IMR-90 (cell line): ENCODE results near the gene COMMD1. TPM values are rescaled to one million over a fixed set of nuclear protein-coding genes. Genes with fewer than 3 reads are reported as not detected.

Source experiments
- ATAC-seq: fragments of 200-7000 bp; cut with Tn5 transposase; 2 replicates; pipeline ENCODE4 v1.9.1; 2020; ENCODE audit warnings: low read depth, mild to moderate bottlenecking, moderate library complexity
- BruUV-seq: library from RNA; stranded (reverse); fragments of 400-500 nt; replicated peaks from 2 replicates; lab custom pipeline; 2021; lab: Mats Ljungman, UMichigan
- CTCF ChIA-PET: fragments of 300-600 bp; formaldehyde crosslinking; extraction: SDS; loops from one replicate; lab custom pipeline; 2021; ENCODE audit warnings: antibody characterized with exemption; lab: Yijun Ruan, JAX
- POLR2A ChIA-PET: fragments of 300-600 bp; sonication (Branson Sonifier 250); formaldehyde crosslinking; loops from one replicate; lab custom pipeline; 2022; ENCODE audit warnings: antibody characterized with exemption; ENCODE audit not compliant: unreplicated experiment; lab: Charles Lee
- DNase-seq: peaks from one replicate; pipeline ENCODE4 v3.0.0; 2013
- H2AFZ ChIP-seq: replicated peaks from 2 replicates; pipeline ENCODE3; 2013; ENCODE audit warnings: low read length, mild to moderate bottlenecking; ENCODE audit not compliant: poor library complexity
- H2AK5ac ChIP-seq: 2 replicates; pipeline ENCODE4 v1.6.1; 2013; ENCODE audit warnings: low read depth, low read length, inconsistent platforms
- H2AK9ac ChIP-seq: replicated peaks from 2 replicates; pipeline ENCODE3; 2013; ENCODE audit warnings: mild to moderate bottlenecking, low read depth, low read length, moderate library complexity; ENCODE audit not compliant: poor library complexity
- H2BK120ac ChIP-seq: 2 replicates; pipeline ENCODE4 v1.6.1; 2013; ENCODE audit warnings: low read depth, low read length, inconsistent platforms
- H2BK15ac ChIP-seq: 3 replicates; pipeline ENCODE4 v1.6.1; 2013; ENCODE audit warnings: low read depth, low read length, inconsistent platforms
- H2BK20ac ChIP-seq: 2 replicates; pipeline ENCODE4 v1.6.1; 2013; ENCODE audit warnings: low read depth, mild to moderate bottlenecking, inconsistent platforms, low read length, moderate library complexity
- H2BK5ac ChIP-seq: 2 replicates; pipeline ENCODE4 v1.6.1; 2013; ENCODE audit warnings: mild to moderate bottlenecking, low read depth, low read length, inconsistent platforms; ENCODE audit not compliant: poor library complexity, severe bottlenecking
- H3K14ac ChIP-seq: replicated peaks from 2 replicates; pipeline ENCODE4 v1.6.1; 2013; ENCODE audit warnings: low read depth, low read length, inconsistent platforms
- H3K18ac ChIP-seq: 2 replicates; pipeline ENCODE4 v1.6.1; 2013; ENCODE audit warnings: low read depth, low read length, control low read depth
- H3K23ac ChIP-seq: 2 replicates; pipeline ENCODE4 v1.6.1; 2013; ENCODE audit warnings: low read depth, low read length, inconsistent platforms
- H3K27ac ChIP-seq: 2 replicates; pipeline ENCODE4 v1.5.1; 2013; ENCODE audit warnings: mild to moderate bottlenecking, control low read depth, low read length; ENCODE audit not compliant: insufficient read depth
- H3K27me3 ChIP-seq: 2 replicates; pipeline ENCODE4 v1.6.1; 2013; ENCODE audit warnings: low read length; ENCODE audit not compliant: control insufficient read depth, insufficient read depth
- H3K36me3 ChIP-seq: 2 replicates; pipeline ENCODE4 v1.6.1; 2013; ENCODE audit warnings: low read length, mixed read lengths; ENCODE audit not compliant: control insufficient read depth, insufficient read depth
- H3K4ac ChIP-seq: 2 replicates; pipeline ENCODE4 v1.6.1; 2013; ENCODE audit warnings: low read depth, low read length, inconsistent platforms
- H3K4me1 ChIP-seq: 2 replicates; pipeline ENCODE4 v1.6.1; 2013; ENCODE audit warnings: low read length, mixed read lengths; ENCODE audit not compliant: control insufficient read depth, insufficient read depth
- H3K4me2 ChIP-seq: 2 replicates; pipeline ENCODE4 v1.6.1; 2013; ENCODE audit warnings: low read depth, mild to moderate bottlenecking, control low read depth, low read length, moderate library complexity
- H3K4me3 ChIP-seq: 2 replicates; pipeline ENCODE4 v1.5.1; 2013; ENCODE audit warnings: low read depth, mild to moderate bottlenecking, control low read depth, low read length, moderate library complexity; ENCODE audit not compliant: insufficient read depth
- H3K56ac ChIP-seq: 2 replicates; pipeline ENCODE4 v1.6.1; 2013; ENCODE audit warnings: low read length, inconsistent platforms; ENCODE audit not compliant: insufficient read depth; ENCODE audit errors: extremely low read depth
- H3K79me1 ChIP-seq, 2 experiments: 2 replicates each; pipeline ENCODE4 v1.6.1; 2013; ENCODE audit warnings: low read length in 2 of 2, inconsistent platforms in 1 of 2, low read depth in 1 of 2
- H3K9ac ChIP-seq: 2 replicates; pipeline ENCODE4 v1.6.1; 2013; ENCODE audit warnings: low read depth, low read length, control low read depth
- H3K9me1 ChIP-seq: 2 replicates; pipeline ENCODE4 v1.6.1; 2013; ENCODE audit warnings: low read length, inconsistent platforms; ENCODE audit not compliant: insufficient read depth
- H3K9me3 ChIP-seq: 2 replicates; pipeline ENCODE4 v1.6.1; 2013; ENCODE audit warnings: low read length; ENCODE audit not compliant: control insufficient read depth, insufficient read depth
- H4K20me1 ChIP-seq: 2 replicates; pipeline ENCODE4 v1.6.1; 2013; ENCODE audit warnings: low read length, inconsistent platforms; ENCODE audit not compliant: insufficient read depth
- H4K5ac ChIP-seq: 2 replicates; pipeline ENCODE4 v1.6.1; 2013; ENCODE audit warnings: mild to moderate bottlenecking, low read depth, low read length, control low read depth
- H4K8ac ChIP-seq, 2 experiments: 2 replicates each; pipeline ENCODE4 v1.6.1; 2013; ENCODE audit warnings: low read depth in 2 of 2, low read length in 2 of 2, control low read depth in 1 of 2, inconsistent platforms in 1 of 2
- H4K91ac ChIP-seq: 2 replicates; pipeline ENCODE4 v1.6.1; 2013; ENCODE audit warnings: low read depth, low read length, inconsistent platforms; ENCODE audit not compliant: insufficient read depth
- BHLHE40 ChIP-seq: fragments of 150-350 bp; IDR thresholded peaks from 2 replicates; pipeline ENCODE4 v1.6.1; 2016; ENCODE audit warnings: mild to moderate bottlenecking, low read depth, low read length
- CEBPB ChIP-seq: IDR thresholded peaks from 2 replicates; pipeline ENCODE4 v1.6.1; 2012; ENCODE audit warnings: low read depth, low read length, improper control_type of control experiment
- CHD1 ChIP-seq: IDR thresholded peaks from 2 replicates; pipeline ENCODE4 v1.6.1; 2012; ENCODE audit warnings: low read depth, low read length, improper control_type of control experiment
- FOS ChIP-seq: fragments of 150-350 bp; IDR thresholded peaks from 2 replicates; pipeline ENCODE4 v1.6.1; 2016; ENCODE audit warnings: low read depth, low read length
- MAFK ChIP-seq: IDR thresholded peaks from 2 replicates; pipeline ENCODE4 v1.6.1; 2012; ENCODE audit warnings: low read depth, low read length, improper control_type of control experiment
- MAZ ChIP-seq: IDR thresholded peaks from 2 replicates; pipeline ENCODE4 v1.6.1; 2012; ENCODE audit warnings: low read depth, mild to moderate bottlenecking, low read length, improper control_type of control experiment, moderate library complexity, borderline replicate concordance
- MXI1 ChIP-seq: IDR thresholded peaks from 2 replicates; pipeline ENCODE4 v1.6.1; 2012; ENCODE audit warnings: low read depth, mild to moderate bottlenecking, low read length, moderate library complexity, borderline replicate concordance
- NFE2L2 ChIP-seq: fragments of 150-350 bp; IDR thresholded peaks from 2 replicates; pipeline ENCODE4 v1.6.1; 2016; ENCODE audit warnings: low read depth, mild to moderate bottlenecking, low read length
- POLR2A ChIP-seq: IDR thresholded peaks from 2 replicates; pipeline ENCODE4 v1.6.1; 2012; ENCODE audit warnings: mild to moderate bottlenecking, low read depth, low read length
- RCOR1 ChIP-seq: IDR thresholded peaks from 2 replicates; pipeline ENCODE4 v1.6.1; 2012; ENCODE audit warnings: mild to moderate bottlenecking, low read length, improper control_type of control experiment; ENCODE audit not compliant: insufficient replicate concordance
- RFX5 ChIP-seq: IDR thresholded peaks from 2 replicates; pipeline ENCODE4 v1.8.0; 2012; ENCODE audit warnings: low read depth, mild to moderate bottlenecking, low read length, moderate library complexity
- SMC3 ChIP-seq: fragments of 150-350 bp; IDR thresholded peaks from 2 replicates; pipeline ENCODE4 v1.6.1; 2016; ENCODE audit warnings: low read depth, mild to moderate bottlenecking, antibody characterized with exemption, low read length, moderate library complexity
- WGBS, 2 experiments: methylation state at CpG; one replicate each; pipeline versions ENCODE4 v1.1.5 to v1.1.7; 2013; ENCODE audit warnings: missing lambda C conversion rate in 2 of 2; ENCODE audit not compliant: insufficient read length in 1 of 2; ENCODE audit errors: extremely low coverage in 2 of 2; 5-methylcytosine and 5-hydroxymethylcytosine counted together
- dilution Hi-C: fragments of 300-500 bp; cut with HindIII; formaldehyde crosslinking; loops from one replicate; pipeline ENCODE4 v1.14.3; 2018; ENCODE audit warnings: low sequenced_read_pairs; ENCODE audit not compliant: unreplicated experiment
- in situ Hi-C: fragments of 300-500 bp; cut with MboI; formaldehyde crosslinking; loops from 3 replicates; pipeline ENCODE4 v1.14.3; 2019; ENCODE audit warnings: low sequenced_read_pairs, inconsistent platforms, mixed read lengths
- intact Hi-C: fragments of 100-400 bp; cut with micrococcal nuclease; formaldehyde crosslinking; loops from 2 replicates; pipeline ENCODE4 v1.10.0; 2022
- polyA plus RNA-seq, 3 experiments: library from polyadenylated mRNA; depleted of rRNA; stranded (reverse); fragments of >200 nt; gene quantifications; 2 replicates each; pipeline ENCODE4 v1.2.3, GENCODE V29; 2012; ENCODE audit warnings: low replicate concordance in 1 of 3
- total RNA-seq: library from RNA; depleted of rRNA; stranded (reverse); fragments of >200 nt; gene quantifications from 2 replicates; pipeline ENCODE4 v1.2.3, GENCODE V29; 2012
- TF ChIP-seq, protein P1 (sequence below): fragments of 150-350 bp; IDR thresholded peaks from 2 replicates; pipeline ENCODE4 v1.6.1; 2016; ENCODE audit warnings: low read depth, mild to moderate bottlenecking, low read length, moderate library complexity, borderline replicate concordance
- TF ChIP-seq, protein P2 (sequence below): fragments of 150-350 bp; IDR thresholded peaks from 2 replicates; pipeline ENCODE4 v1.6.1; 2017; ENCODE audit warnings: mild to moderate bottlenecking, antibody characterized with exemption, low read length, low read depth

Gene COMMD1
- total and polyA plus RNA-seq, 2 of the 4 experiments (the other 2 are of a cell fraction) = 42.8 to 60.4 TPM

DNA sequence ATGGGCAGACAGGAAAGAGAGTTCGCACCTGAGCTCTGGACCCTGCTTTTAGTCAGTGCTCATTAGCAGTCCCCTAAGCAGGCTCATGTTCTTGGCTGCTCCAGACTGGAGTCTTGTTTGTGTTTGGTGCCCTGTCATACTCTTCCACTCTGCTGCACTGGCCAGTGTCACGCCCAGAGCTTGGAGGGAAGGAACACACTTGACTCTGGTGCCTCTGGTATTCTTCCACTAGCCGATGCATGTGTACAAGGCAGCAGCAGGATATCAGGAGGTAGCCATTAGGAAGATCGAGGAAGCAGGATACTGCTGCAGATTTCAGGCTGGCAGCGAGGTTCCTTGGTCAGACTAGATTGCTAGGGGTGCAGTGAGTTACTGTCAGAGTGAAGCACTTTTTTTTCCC lies 209.1 kb downstream of the COMMD1 start:
- TF ChIP-seq SMC3 (no peak), BHLHE40 (no peak), RFX5 (no peak), NFE2L2 (no peak), CHD1 (no peak), MXI1 (no peak), POLR2A (no peak), FOS (no peak), CEBPB (no peak), MAFK (no peak), RCOR1 (no peak), MAZ (no peak)
- TF ChIP-seq, protein P1, sequence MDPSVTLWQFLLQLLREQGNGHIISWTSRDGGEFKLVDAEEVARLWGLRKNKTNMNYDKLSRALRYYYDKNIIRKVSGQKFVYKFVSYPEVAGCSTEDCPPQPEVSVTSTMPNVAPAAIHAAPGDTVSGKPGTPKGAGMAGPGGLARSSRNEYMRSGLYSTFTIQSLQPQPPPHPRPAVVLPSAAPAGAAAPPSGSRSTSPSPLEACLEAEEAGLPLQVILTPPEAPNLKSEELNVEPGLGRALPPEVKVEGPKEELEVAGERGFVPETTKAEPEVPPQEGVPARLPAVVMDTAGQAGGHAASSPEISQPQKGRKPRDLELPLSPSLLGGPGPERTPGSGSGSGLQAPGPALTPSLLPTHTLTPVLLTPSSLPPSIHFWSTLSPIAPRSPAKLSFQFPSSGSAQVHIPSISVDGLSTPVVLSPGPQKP = no peak
- TF ChIP-seq, protein P2, sequence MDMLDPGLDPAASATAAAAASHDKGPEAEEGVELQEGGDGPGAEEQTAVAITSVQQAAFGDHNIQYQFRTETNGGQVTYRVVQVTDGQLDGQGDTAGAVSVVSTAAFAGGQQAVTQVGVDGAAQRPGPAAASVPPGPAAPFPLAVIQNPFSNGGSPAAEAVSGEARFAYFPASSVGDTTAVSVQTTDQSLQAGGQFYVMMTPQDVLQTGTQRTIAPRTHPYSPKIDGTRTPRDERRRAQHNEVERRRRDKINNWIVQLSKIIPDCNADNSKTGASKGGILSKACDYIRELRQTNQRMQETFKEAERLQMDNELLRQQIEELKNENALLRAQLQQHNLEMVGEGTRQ = no peak
- no peak for ATAC-seq
- Histone ChIP-seq H3K23ac (no peak overlapping the region), H2AK9ac (no peak overlapping the region), H3K4me3 (no peak overlapping the region), H2BK120ac (no peak overlapping the region), H3K9ac (no peak overlapping the region), H2BK15ac (no peak overlapping the region), H2BK5ac (no peak overlapping the region), H3K14ac (no peak overlapping the region), H3K4me2 (no peak overlapping the region), H4K20me1 (no peaks in the 10 kb centered on the region), H2AFZ (peak overlapping the region; percentile 24), H3K18ac (no peak overlapping the region), H2AK5ac (no peak overlapping the region), H3K4me1 (peaks cover 1% of the 10 kb centered on the region; the same call in 1 of the 2 replicates), H3K9me3 (no peaks in the 10 kb centered on the region), H4K8ac (no peak overlapping the region), H4K91ac (no peak overlapping the region), H3K4ac (no peak overlapping the region), H3K9me1 (peaks cover 6% of the 10 kb centered on the region; the same call in 1 of the 2 replicates), H2BK20ac (no peak overlapping the region), H4K5ac (no peak overlapping the region), H3K79me1 (no peaks in the 10 kb centered on the region), H3K36me3 (no peaks in the 10 kb centered on the region), H3K27ac (no peak overlapping the region), H3K56ac (no peak overlapping the region), H3K27me3 (no peaks in the 10 kb centered on the region)
- POLR2A ChIA-PET = no interaction called here
- BruUV-seq = no TSS peak
- dilution Hi-C loops = no loop called here
- in situ Hi-C loops = no loop called here
- intact Hi-C loops = no loop called here
- CTCF ChIA-PET = no interaction called here
- 85% methylated on average over 2 of the region's 5 CpGs; no CpG with 5 or more reads in 1 of the 2 experiments for WGBS, 2 experiments
- no peak for DNase-seq
